ENCODE measurements around the gene HOXA4.
A peak's percentile ranks its signal among the peaks of the same experiment; 100 is the strongest.

The HOXA4 gene

DNA sequence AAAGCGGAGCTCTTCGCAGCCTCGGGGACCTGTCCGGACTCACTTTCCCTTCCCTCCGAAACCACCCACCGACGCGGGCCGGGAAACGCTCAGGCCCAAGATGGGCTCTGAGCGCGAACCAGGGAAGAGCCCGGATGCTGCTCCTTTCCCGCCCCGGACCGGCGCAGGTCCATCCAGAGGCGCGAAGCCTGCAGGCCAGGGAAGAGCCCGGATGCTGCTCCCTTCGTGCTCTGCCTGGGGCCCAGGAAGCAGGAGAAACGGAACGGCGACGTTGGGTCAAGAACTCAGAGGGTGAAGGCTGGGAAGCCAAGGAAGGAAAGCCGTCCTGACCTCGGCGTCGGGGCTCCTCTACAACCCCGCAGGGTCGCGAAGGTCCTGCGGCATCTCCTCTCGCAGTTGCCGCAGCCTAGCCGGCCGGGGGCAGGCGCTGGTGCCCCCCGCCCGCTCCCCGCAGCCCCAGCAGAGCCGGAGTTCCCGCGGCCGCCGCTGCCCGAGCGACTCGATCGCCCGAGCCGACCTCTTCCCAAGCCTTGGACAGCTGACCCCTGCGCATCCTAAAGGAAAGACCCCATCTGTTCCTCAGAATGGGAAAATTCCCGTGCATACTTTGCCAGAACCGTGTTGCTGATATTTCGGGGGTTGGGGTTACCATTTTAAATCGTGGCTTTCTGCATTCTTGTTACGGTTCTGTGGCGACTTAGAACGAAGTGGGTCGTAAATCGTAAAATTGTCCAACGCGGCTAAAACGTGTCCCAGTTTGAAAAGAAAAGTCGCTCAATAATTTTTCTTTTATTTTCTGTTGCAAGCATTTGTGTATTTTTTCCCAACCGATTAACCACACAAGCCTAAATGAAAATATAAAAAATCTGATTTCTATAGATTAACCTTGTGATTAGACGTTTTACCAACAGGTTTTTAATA, 42.3 kb downstream of the HOXA4 start:
- DNase-seq: no peak

DNA sequence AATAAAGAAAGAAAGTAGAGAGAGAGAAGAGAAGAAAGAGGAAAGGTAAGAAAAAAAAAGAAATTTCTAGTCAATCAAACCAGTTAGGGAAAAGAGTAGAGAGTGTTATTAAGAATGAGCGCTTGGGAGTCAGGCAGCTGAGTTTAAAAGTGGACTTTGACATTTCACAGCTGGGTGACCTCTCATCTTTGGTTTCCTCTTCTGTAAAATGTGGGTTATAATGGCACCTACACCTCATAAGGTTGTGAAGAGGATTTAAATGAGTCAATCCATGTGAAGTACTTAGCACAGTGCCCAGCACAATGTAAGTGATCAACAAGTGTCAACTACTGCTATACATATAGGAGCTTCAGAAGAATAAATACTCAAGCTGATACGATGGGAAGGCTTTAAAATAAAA, 46.9 kb downstream of the HOXA4 start:
- peak; percentile 15 for DNase-seq

DNA sequence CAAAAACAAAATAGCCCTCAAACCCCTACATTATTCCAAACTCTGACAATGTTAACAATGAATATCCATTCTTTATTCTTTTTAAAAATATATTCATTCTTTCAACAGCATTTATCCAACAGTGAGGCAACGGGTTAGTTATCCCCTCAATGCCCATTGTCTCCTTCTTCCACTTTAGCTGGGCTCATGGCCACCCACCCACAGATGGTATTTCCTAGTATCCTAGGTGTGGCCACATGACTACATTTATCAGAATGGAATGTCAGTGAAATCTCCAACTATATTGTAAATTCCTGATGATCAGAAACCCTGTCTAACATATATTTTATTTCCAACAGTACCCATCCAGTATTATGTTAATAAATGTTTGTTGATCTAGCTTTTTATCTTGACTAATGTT, 48.4 kb downstream of the HOXA4 start:
- DNase-seq: no peak

DNA sequence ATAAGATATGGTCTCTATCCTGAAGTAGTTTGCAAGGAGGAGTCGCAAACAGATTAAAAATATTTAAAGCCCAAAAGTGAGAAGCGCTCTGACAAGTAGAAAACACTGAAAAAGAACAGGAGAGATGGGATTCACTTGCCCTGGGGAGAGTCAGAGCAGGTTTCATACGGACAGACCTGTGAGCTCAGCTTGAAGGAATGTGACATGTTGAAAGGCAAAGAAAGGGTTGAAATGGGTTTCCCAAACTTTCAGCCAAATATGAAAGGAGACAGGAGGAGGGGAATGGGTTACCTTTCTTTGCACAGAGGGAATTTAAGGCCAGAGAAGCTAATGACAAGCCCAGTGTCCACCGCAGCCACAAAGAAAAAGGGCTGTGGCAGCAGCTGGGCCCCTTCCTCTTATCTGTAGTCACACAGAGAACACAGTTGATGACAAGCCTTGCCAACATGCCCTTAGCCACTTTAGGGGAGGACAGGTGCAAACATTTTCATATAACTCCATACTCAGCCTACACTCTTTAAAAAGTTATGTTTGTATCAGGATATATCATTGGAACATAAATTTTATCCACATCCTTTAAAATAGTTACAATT, 49.6 kb downstream of the HOXA4 start:
- no peak for DNase-seq

DNA sequence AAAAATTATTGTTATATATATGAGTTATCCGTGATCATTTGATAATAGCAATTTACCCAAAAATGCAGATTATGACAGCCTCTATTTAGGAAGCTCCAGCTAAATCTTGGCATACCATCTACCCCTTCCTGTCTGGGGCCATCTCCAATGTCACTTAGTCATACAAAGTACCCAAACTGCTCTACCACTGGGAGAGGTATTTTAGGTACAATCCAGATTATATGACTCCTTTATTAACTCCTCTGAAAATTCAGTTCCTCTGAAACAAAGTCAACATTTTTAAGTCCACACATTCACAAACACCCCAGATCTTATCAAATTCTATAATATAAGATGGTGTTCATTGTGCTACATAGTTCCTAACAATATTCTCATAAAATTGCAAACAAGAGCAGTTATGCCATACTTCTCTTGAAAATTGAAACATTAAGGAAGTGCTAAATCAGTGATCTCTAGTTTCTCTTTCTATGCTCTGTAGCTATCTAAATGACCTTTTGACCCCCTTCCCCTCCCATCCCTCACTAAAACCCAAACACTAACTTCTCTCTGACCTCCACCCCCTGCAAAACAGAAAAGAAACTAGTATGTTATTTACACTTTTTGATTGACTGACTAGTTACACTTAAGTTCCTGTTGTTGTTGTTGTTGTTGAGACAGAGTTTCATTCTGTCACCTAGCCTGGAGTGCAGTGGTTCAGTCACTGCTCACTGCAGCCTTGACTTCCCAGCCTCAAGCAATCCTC, 51.2 kb downstream of the HOXA4 start:
- no peak for DNase-seq

DNA sequence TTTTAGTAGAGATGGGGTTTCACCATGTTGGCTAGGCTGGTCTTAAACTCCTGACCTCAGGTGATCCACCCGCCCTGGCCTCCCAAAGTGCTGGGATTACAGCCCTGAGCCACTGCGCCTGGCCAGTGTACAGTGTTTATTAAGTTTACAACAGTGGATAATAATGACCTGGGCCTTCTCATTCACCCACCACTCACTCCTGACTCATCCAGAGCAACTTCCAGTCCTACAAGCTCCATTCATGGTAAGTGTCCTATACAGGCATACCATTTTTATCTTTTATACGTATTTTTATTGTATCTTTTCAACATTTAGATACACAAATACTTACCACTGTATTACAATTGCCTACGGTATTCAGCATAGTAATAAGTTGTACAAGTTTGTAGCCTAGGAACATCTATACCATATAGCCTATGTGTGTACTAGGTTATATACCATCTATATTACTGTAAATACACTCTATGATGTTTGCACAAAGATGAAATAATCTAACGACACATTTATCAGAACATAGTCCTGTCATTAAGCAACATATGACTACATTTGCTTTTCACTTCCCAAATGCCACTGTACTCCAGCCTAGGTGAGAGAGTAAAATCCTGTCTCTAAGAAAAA, 51.8 kb downstream of the HOXA4 start:
- no peak for DNase-seq

All from NCI-H510A (cell line).